ENCODE measurements around the gene NADSYN1.

The NADSYN1 gene

DNA sequence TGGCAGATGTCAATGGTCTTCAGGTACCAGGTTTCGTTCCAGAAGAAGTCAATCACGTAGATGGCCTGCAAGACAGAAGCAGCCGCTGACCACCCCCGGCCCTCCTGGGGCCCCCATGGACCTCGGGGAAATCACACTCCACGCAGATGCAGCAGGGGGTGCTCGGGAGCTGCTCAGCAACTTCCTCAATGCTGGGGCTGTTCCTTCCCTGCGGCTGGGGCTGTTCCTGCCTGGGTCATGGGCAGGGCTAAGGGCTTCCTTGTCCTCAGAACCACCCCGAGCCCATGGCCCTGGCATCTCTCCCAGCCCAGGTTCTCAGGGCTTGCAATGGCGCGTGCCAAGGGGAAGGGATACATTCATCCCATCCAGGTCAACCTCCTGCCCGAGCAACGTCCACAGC, 15.1 kb upstream of the NADSYN1 start:
- H3K4me3 ChIP-seq (ENCODE audit: low read depth, low read length): no peak overlapping the region
- TF ChIP-seq, protein P1, sequence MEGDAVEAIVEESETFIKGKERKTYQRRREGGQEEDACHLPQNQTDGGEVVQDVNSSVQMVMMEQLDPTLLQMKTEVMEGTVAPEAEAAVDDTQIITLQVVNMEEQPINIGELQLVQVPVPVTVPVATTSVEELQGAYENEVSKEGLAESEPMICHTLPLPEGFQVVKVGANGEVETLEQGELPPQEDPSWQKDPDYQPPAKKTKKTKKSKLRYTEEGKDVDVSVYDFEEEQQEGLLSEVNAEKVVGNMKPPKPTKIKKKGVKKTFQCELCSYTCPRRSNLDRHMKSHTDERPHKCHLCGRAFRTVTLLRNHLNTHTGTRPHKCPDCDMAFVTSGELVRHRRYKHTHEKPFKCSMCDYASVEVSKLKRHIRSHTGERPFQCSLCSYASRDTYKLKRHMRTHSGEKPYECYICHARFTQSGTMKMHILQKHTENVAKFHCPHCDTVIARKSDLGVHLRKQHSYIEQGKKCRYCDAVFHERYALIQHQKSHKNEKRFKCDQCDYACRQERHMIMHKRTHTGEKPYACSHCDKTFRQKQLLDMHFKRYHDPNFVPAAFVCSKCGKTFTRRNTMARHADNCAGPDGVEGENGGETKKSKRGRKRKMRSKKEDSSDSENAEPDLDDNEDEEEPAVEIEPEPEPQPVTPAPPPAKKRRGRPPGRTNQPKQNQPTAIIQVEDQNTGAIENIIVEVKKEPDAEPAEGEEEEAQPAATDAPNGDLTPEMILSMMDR (conservative IDR thresholded peaks at IDR 0.05; ENCODE audit: low read depth, low read length): peak; percentile 22
- DNase-seq (ENCODE audit: low read depth): no peak

DNA sequence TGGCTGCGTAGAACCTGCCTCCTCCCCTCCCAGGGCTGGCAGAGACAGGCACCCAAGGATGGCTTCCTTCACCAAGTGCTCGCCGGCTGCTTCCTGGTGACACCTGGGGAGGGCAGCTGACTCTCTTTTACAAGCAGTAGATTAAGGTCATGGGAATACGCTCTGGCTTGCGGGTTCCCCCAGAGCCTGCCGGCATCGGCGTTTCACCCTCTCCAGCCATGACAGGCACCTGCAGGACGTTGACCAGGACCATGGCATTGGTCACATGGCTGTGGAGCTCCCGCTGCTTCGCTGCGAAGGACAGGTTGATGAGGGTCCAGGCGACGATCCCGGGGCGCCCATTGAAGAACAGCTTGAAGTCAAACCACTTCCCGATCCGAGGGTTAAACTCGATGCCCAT, 14.4 kb upstream of the NADSYN1 start:
- no peak for DNase-seq (ENCODE audit: low read depth)
- TF ChIP-seq, protein P1 (conservative IDR thresholded peaks at IDR 0.05; ENCODE audit: low read depth, low read length): no peak
- no peak overlapping the region for H3K4me3 ChIP-seq (ENCODE audit: low read depth, low read length)

DNA sequence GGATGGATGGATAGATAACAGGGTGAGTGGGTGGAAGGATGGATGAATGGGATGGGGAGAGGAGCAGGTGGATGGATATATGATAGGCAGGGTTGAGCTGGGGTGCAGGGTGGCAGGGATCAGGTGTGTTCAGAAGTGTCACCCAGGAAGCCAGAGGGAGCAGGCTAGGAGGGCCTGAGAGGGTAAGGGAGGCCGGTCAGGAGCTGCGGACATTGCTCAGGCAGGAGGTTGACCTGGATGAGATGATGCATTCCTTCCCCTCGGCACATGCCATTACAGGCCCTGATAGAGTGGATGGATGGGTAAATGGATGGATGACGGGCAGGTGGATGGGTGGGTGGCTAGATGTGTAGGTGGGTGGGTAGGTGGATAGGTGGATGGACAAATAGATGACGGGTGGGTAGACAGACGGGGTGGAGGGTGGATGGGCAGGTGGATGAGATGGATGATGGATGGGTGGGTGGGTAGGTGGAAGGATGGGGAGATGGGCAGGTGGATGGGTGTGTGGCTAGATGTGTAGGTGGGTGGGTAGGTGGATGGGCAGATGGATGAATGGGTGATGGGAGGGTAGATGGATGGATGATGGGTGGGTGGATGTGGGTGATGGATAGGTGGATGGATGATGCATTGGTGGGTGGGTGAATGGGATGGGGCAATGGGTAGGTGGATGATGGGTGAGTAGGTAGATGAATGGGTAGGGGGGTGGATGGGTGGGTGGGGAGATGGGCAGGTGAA, 12.8 kb upstream of the NADSYN1 start:
- TF ChIP-seq, protein P1 (conservative IDR thresholded peaks at IDR 0.05; ENCODE audit: low read depth, low read length): no peak
- DNase-seq (ENCODE audit: low read depth): no peak
- no peak overlapping the region for H3K4me3 ChIP-seq (ENCODE audit: low read depth, low read length)

DNA sequence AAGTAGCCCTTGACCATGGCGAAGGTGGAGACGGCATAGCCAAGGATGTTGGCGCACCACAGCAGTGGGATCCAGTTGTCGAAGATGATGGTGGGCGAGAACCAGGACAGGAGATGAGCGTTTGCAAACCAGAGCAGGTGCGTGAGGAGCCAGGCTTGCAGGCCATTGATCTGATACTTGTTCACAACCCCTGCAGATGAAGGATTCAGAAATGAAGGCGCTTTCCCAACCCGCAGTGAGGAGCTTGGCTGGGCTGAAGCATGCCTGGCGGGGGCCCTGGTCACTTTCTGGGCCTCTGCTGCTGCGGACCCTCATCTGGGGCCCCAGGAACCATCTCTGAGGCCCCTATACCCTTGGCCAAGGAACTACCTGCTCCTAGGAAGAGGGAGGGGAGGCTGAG, 11.8 kb upstream of the NADSYN1 start:
- no peak for DNase-seq (ENCODE audit: low read depth)
- no peak overlapping the region for H3K4me3 ChIP-seq (ENCODE audit: low read depth, low read length)
- TF ChIP-seq, protein P1 (conservative IDR thresholded peaks at IDR 0.05; ENCODE audit: low read depth, low read length): no peak

DNA sequence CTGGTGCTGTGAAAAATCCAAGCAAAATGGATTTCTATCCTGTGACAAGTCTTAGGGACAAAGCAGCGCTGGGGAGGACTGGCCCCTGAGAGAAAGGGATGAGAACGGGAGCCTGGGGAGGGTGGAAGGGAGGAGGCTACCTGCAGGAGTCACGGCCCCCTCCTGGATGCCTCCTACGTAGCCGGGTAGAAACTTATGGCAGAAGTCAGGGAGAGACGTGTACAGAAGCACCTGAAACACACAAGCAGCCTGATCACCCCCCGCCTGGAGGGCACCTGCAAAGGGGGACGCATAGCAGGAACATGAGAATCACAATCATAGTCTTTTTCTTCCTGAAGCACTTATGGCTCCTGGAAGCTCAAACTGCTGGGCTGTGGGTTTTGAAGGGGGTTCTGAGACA, 10.9 kb upstream of the NADSYN1 start:
- DNase-seq (ENCODE audit: low read depth): no peak
- no peak overlapping the region for H3K4me3 ChIP-seq (ENCODE audit: low read depth, low read length)
- TF ChIP-seq, protein P1 (conservative IDR thresholded peaks at IDR 0.05; ENCODE audit: low read depth, low read length): no peak

DNA sequence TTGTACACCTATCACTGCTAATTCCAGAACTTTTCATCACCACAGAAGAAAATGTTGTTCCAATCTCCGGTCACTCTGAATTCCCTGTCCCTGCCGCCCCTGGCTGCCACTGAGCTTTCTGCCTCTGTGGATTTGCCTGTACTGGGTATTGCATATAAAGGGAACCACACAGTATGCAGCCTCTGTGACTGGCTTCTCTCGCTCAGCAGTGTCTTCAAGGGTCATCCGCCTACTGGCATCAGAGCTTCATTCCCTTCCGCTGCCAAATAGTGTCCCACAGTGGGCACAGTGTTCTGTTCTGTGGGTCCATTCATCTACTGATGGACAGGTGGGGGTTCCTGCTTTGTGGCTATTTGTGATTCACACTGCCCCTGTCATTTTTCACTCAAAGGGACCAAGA, 10.1 kb upstream of the NADSYN1 start:
- TF ChIP-seq, protein P1 (conservative IDR thresholded peaks at IDR 0.05; ENCODE audit: low read depth, low read length): no peak
- H3K4me3 ChIP-seq (ENCODE audit: low read depth, low read length): no peak overlapping the region
- no peak for DNase-seq (ENCODE audit: low read depth)

Measured in choroid plexus epithelial cell (primary cell).